K562 (cell line): Measurements from ENCODE around the gene HTR3C. TPM values are rescaled to one million over a fixed set of nuclear protein-coding genes. Genes with fewer than 3 reads are reported as not detected.

Source experiments
- CBFA2T3 ChIP-seq: fragments of 450-650 bp; IDR thresholded peaks from 2 replicates; pipeline ENCODE4 v1.6.1; 2017
- DPF2 ChIP-seq: fragments of 450-650 bp; IDR thresholded peaks from 2 replicates; pipeline ENCODE4 v1.6.1; 2016
- ID3 ChIP-seq, 2 experiments: fragments of 250-450 bp in 1 of 2; fragments of 450-650 bp in 1 of 2; sonication (Bioruptor Pico) in 1 of 2; IDR thresholded peaks; 2 replicates each; pipeline versions ENCODE4 v1.6.1 to v1.8.0; 2016 to 2021; ENCODE audit warnings: mild to moderate bottlenecking in 2 of 2, moderate library complexity in 2 of 2, missing compliant biosample characterization in 1 of 2, missing genetic modification characterization in 1 of 2
- JUND ChIP-seq, 2 experiments: IDR thresholded peaks; 2 replicates in 1 of 2; 3 replicates in 1 of 2; pipeline ENCODE4 v1.6.1; 2011; ENCODE audit warnings: borderline replicate concordance in 2 of 2, low read depth in 2 of 2, low read length in 2 of 2, improper control_type of control experiment in 1 of 2, missing biosample characterization in 1 of 2, missing genetic modification characterization in 1 of 2, missing genetic modification reagents in 1 of 2
- KLF16 ChIP-seq: IDR thresholded peaks from 2 replicates; pipeline ENCODE4 v1.6.1; 2016; ENCODE audit warnings: antibody characterized with exemption
- POLR3G ChIP-seq: IDR thresholded peaks from 2 replicates; pipeline ENCODE4 v1.6.1; 2011; ENCODE audit not compliant: insufficient read length, insufficient replicate concordance; ENCODE audit errors: extremely low read depth
- RBBP5 ChIP-seq: fragments of 200-600 bp; sonication (generic); IDR thresholded peaks from 2 replicates; pipeline ENCODE4 v1.6.1; 2012; ENCODE audit warnings: borderline replicate concordance, mild to moderate bottlenecking, low read length, control low read depth, inconsistent platforms; ENCODE audit not compliant: insufficient read depth, poor library complexity, severe bottlenecking
- REST ChIP-seq, 2 experiments: fragments of 450-650 bp; formaldehyde crosslinking in 1 of 2; IDR thresholded peaks; 2 replicates each; pipeline versions ENCODE4 v1.4.0 to v1.6.1; 2014 to 2020; ENCODE audit warnings: mild to moderate bottlenecking in 2 of 2, borderline replicate concordance in 1 of 2, low read depth in 1 of 2
- TRIM24 ChIP-seq, 2 experiments: fragments of 450-650 bp; IDR thresholded peaks; 2 replicates each; pipeline ENCODE4 v1.6.1; 2016
- ZFX ChIP-seq: sonication (generic); formaldehyde crosslinking; IDR thresholded peaks from 2 replicates; pipeline ENCODE4 v1.8.0; 2022; ENCODE audit warnings: mild to moderate bottlenecking, missing genetic modification reagents, moderate library complexity
- ZNF134 ChIP-seq: fragments of 250-450 bp; sonication (Bioruptor Pico); conservative IDR thresholded peaks from 2 replicates; pipeline ENCODE4 v1.4.0; 2020
- polyA plus RNA-seq, 8 experiments: library from polyadenylated mRNA; depleted of rRNA in 4 of 8; stranded (reverse) in 5 of 8; unstranded in 3 of 8; fragments of >200 nt; fragmentation: Nextera tagmentation in 2 of 8; fragmentation: Illumina TruSeq in 1 of 8; extraction: Ambion mirVana in 2 of 8; extraction: Trizol in 1 of 8; gene quantifications; 2 replicates each; pipeline versions ENCODE4 v1.2.1 to v1.2.3, GENCODE V29; 2011 to 2014; ENCODE audit warnings: inconsistent platforms in 1 of 8, missing spikeins in 1 of 8
- total RNA-seq, 7 experiments: library from RNA; depleted of rRNA in 6 of 7; stranded (reverse); fragments of >200 nt in 6 of 7; fragmentation: Illumina TruSeq in 2 of 7; extraction: Trizol in 2 of 7; gene quantifications; 2 replicates each; pipeline versions ENCODE4 v1.2.1 to v1.2.3, GENCODE V29; 2011 to 2021; ENCODE audit warnings: low replicate concordance in 1 of 7
- TF ChIP-seq, protein P1 (sequence below): fragments of 150-350 bp; IDR thresholded peaks from 2 replicates; pipeline ENCODE4 v1.6.1; 2014; ENCODE audit warnings: low read depth, mild to moderate bottlenecking, low read length, borderline replicate concordance

HTR3C gene
- total and polyA plus RNA-seq, 9 of the 15 experiments (the other 6 are each of a cell fraction or from before 2014, with no cell fraction given), result 0.04 to 0.06 TPM; not detected in 7

GRCh38 chr3:184067573-184068055 lies 14.8 kb downstream of the HTR3C start (continued):
- TF ChIP-seq, protein P1, sequence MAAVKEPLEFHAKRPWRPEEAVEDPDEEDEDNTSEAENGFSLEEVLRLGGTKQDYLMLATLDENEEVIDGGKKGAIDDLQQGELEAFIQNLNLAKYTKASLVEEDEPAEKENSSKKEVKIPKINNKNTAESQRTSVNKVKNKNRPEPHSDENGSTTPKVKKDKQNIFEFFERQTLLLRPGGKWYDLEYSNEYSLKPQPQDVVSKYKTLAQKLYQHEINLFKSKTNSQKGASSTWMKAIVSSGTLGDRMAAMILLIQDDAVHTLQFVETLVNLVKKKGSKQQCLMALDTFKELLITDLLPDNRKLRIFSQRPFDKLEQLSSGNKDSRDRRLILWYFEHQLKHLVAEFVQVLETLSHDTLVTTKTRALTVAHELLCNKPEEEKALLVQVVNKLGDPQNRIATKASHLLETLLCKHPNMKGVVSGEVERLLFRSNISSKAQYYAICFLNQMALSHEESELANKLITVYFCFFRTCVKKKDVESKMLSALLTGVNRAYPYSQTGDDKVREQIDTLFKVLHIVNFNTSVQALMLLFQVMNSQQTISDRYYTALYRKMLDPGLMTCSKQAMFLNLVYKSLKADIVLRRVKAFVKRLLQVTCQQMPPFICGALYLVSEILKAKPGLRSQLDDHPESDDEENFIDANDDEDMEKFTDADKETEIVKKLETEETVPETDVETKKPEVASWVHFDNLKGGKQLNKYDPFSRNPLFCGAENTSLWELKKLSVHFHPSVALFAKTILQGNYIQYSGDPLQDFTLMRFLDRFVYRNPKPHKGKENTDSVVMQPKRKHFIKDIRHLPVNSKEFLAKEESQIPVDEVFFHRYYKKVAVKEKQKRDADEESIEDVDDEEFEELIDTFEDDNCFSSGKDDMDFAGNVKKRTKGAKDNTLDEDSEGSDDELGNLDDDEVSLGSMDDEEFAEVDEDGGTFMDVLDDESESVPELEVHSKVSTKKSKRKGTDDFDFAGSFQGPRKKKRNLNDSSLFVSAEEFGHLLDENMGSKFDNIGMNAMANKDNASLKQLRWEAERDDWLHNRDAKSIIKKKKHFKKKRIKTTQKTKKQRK, result no peak
- TF ChIP-seq KLF16 (0 out of 2 replicates have a peak, but pooled peaks have one; percentile 12), CBFA2T3 (peak; percentile 72), TRIM24 (IDR thresholded peaks at IDR 0.05) (peak in 1 of 2 experiments; percentile 48; a peak in 1 of 4 replicates), REST (IDR thresholded peaks at IDR 0.05; ENCODE audit: borderline replicate concordance) (no peak), REST (CRISPR knock-in tag; IDR thresholded peaks at IDR 0.05; ENCODE audit: low read depth) (no peak), RBBP5 (peak; percentile 42), ZFX (peak; percentile 64), JUND (IDR thresholded peaks at IDR 0.05; ENCODE audit: borderline replicate concordance, low read depth, low read length) (peak; percentile 21; the same call in 1 of the 2 replicates), JUND (tag; IDR thresholded peaks at IDR 0.05; ENCODE audit: borderline replicate concordance, low read depth, low read length) (peak; percentile 18; the same call in 1 of the 3 replicates), ID3 (CRISPR knock-in tag; IDR thresholded peaks at IDR 0.05) (no peak), ID3 (tag; IDR thresholded peaks at IDR 0.05) (0 out of 2 replicates have a peak, but pooled peaks have one; percentile 43), POLR3G (no peak), ZNF134 (no peak), DPF2 (peak; percentile 86)
